ENCODE measurements around the gene PRPF31.

- TF ChIP-seq CTCF (conservative IDR thresholded peaks at IDR 0.05; ENCODE audit: low read depth, low read length) (no peak), EZH2 (IDR thresholded peaks at IDR 0.05; ENCODE audit: borderline replicate concordance, low read depth, low read length, poor library complexity, severe bottlenecking) (no peak)
Observed at GRCh38 chr19:54138489-54139256, 23.1 kb downstream of the PRPF31 start.

All from A673 (cell line).